ENCODE data around the gene LARP1B. TPM values are rescaled to one million over a fixed set of nuclear protein-coding genes. Genes with fewer than 3 reads are reported as not detected.

The LARP1B gene
- total and polyA plus RNA-seq, 2 of the 8 experiments (the other 6 are each of a cell fraction or from before 2014, with no cell fraction given): 10.6 to 47.0 TPM

DNA sequence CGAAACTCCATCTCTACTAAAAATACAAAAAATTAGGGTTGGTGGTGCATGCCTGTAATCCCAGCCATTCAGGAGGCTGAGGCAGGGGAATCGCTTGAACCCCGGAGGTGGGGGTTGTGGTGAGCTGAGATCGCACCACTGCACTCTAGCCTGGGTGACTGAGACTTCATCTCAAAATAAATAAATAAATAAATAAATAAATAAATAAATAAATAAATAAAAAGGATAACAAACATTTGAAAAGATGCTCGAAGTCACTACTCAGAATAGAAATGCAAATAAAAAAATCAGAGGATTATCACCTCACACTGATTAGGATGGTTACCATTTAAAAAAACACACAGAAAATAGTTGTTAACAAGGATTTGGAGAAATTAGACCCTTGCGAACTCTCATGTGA, 73.8 kb downstream of the LARP1B start:
- Histone ChIP-seq H2BK120ac (replicated peaks; ENCODE audit: low read depth, low read length) (no peak overlapping the region), H3K27me3 (replicated peaks in 1 of 4; ENCODE audit: control insufficient read depth in 3 of 4, extremely low read depth in 1 of 4, insufficient read depth in 3 of 4, low read length in 3 of 4) (no peaks in the 10 kb centered on the region), H3K27ac (ENCODE audit: low read depth, low read length) (no peak overlapping the region), H2AK5ac (ENCODE audit: low read depth, low read length) (no peak overlapping the region), H3K14ac (ENCODE audit: insufficient read length) (no peak overlapping the region), H2BK20ac (ENCODE audit: low read length) (no peak overlapping the region), H4K5ac (ENCODE audit: insufficient read length, low read depth, low read length) (no peak overlapping the region), H3K9ac (replicated peaks in 1 of 4; ENCODE audit: extremely low read depth in 1 of 4, low read depth in 3 of 4, low read length in 3 of 4) (no peak overlapping the region), H4K8ac (ENCODE audit: extremely low read depth, insufficient read depth, low read length) (no peak overlapping the region), H3K36me3 (ENCODE audit: control insufficient read depth in 2 of 4, insufficient read depth in 4 of 4, low read length in 3 of 4) (no peaks in the 10 kb centered on the region), H3K79me2 (ENCODE audit: control insufficient read depth in 1 of 2, insufficient read depth in 2 of 2, low read length in 2 of 2) (no peaks in the 10 kb centered on the region), H4K20me1 (replicated peaks in 1 of 2; ENCODE audit: control insufficient read depth in 1 of 2, insufficient read depth in 2 of 2, low read length in 2 of 2) (no peaks in the 10 kb centered on the region), H3K23me2 (ENCODE audit: low read depth, low read length) (no peaks in the 10 kb centered on the region), H3K23ac (ENCODE audit: insufficient read length) (no peak overlapping the region), H3K18ac (ENCODE audit: extremely low read depth, low read length) (no peak overlapping the region), H2BK15ac (ENCODE audit: low read length) (no peak overlapping the region), H3K4ac (replicated peaks; ENCODE audit: insufficient read length, low read depth, low read length) (no peak overlapping the region), H3K56ac (replicated peaks; ENCODE audit: insufficient read length, low read depth, low read length) (no peak overlapping the region), H3K9me3 (ENCODE audit: insufficient read depth in 2 of 2, low read depth in 1 of 2, low read length in 1 of 2) (no peaks in the 10 kb centered on the region), H2AFZ (ENCODE audit: low read length) (no peak overlapping the region), H3K4me3 (ENCODE audit: extremely low read depth in 1 of 4, insufficient read depth in 2 of 4, low read depth in 3 of 4, low read length in 4 of 4) (no peak overlapping the region), H2BK12ac (ENCODE audit: low read depth, low read length) (no peak overlapping the region), H3K79me1 (ENCODE audit: low read depth, low read length) (no peaks in the 10 kb centered on the region), H4K91ac (replicated peaks; ENCODE audit: insufficient read length, low read length) (no peak overlapping the region), H3K4me1 (replicated peaks in 1 of 4; ENCODE audit: control insufficient read depth in 3 of 4, insufficient read depth in 4 of 4, low read length in 3 of 4) (no peaks in the 10 kb centered on the region), H3K4me2 (ENCODE audit: insufficient read depth in 1 of 2, low read depth in 2 of 2, low read length in 2 of 2) (no peak overlapping the region), H2BK5ac (ENCODE audit: low read depth, low read length) (no peak overlapping the region)
- DNase-seq (ENCODE audit: low read depth in 1 of 2, low spot score in 2 of 2) (no peak), FAIRE-seq (no peak)
- TF ChIP-seq BACH1 (IDR thresholded peaks at IDR 0.05; ENCODE audit: low read length) (no peak), CHD1 (IDR thresholded peaks at IDR 0.05; ENCODE audit: low read depth, low read length) (no peak), HDAC2 (IDR thresholded peaks at IDR 0.05; ENCODE audit: borderline replicate concordance in 1 of 2, low read depth in 2 of 2, low read length in 2 of 2) (no peak), BRCA1 (IDR thresholded peaks at IDR 0.05; ENCODE audit: low read depth, low read length) (no peak), SUZ12 (IDR thresholded peaks at IDR 0.05; ENCODE audit: low read length) (no peak)
- TF ChIP-seq, protein P1, sequence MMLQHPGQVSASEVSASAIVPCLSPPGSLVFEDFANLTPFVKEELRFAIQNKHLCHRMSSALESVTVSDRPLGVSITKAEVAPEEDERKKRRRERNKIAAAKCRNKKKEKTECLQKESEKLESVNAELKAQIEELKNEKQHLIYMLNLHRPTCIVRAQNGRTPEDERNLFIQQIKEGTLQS (IDR thresholded peaks at IDR 0.05; ENCODE audit: insufficient read depth, low read depth, low read length): no peak
- ChIA-PET POLR2A (ENCODE audit: partially characterized antibody) (no interaction called here), CTCF (ENCODE audit: partially characterized antibody) (no interaction called here)
- WGBS, 2 experiments (ENCODE audit: extremely low coverage in 1 of 2, insufficient coverage in 1 of 2, insufficient read length in 1 of 2, insufficient replicate concordance in 2 of 2, low coverage in 1 of 2, low lambda C conversion rate in 2 of 2, missing lambda C conversion rate in 1 of 2): 89% methylated on average over 6 of the region's 6 CpGs; no CpG with 5 or more reads in 1 of the 2 experiments

Data from H1 (cell line).